Hepatic stellate cell (primary cell): ENCODE results near the gene RFNG.

Source experiments
- DNase-seq: peaks from one replicate; pipeline ENCODE4 v3.0.0; 2011; ENCODE audit warnings: low spot score

RFNG gene

GRCh38 chr17:81999976-82000802 lies 51.4 kb downstream of the RFNG start:
- no peak for DNase-seq

- DNase-seq, result no peak
These were observed 52.0 kb downstream of the RFNG start for GRCh38 chr17:81999587-81999975.

- DNase-seq, result no peak
These were observed 52.7 kb downstream of the RFNG start for GRCh38 chr17:81998691-81999438.

DNA sequence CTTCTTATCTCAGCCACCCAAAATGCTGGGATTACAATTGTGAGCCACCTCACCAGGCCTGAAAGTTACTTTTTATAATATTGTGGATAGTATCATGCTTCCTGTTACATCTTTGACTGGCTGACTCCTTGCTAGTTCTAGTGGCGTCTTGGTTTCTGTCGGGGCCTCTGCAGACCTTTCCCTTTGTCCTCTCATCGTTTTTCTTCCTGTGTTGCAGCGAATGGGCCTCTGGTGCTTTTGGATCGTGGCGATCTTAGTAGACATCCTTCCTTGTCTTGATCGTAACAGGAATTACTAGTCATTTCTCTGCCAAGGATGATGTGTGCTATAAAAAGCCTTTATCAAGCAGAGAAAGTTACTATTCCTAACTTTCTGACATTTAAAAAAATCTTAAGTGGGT lies 53.4 kb downstream of the RFNG start:
- no peak for DNase-seq
